Ovary (tissue), 9 donors: ENCODE data around the gene KRT33A. TPM values are rescaled to one million over a fixed set of nuclear protein-coding genes. Genes with fewer than 3 reads are reported as not detected.

Experiments
- DNase-seq, 5 donors: peaks; one replicate each; pipeline ENCODE4 v3.0.0-alpha.2; 2019 to 2020
- H3K27ac ChIP-seq, 2 donors: fragments of 200-600 bp; one replicate each; pipeline versions ENCODE4 v1.5.1 to v1.8.0; 2019 to 2022
- H3K27me3 ChIP-seq: fragments of 200-600 bp; one replicate; pipeline ENCODE4 v1.8.0; 2022
- H3K36me3 ChIP-seq: fragments of 200-600 bp; sonication (generic); one replicate; pipeline ENCODE4 v1.5.1; 2019
- H3K4me1 ChIP-seq: one replicate; pipeline ENCODE4 v1.8.1; 2013; ENCODE audit warnings: mild to moderate bottlenecking, moderate library complexity; ENCODE audit not compliant: insufficient read depth
- H3K4me3 ChIP-seq: fragments of 200-600 bp; sonication (generic); one replicate; pipeline ENCODE4 v1.5.1; 2017
- H3K9me3 ChIP-seq, 2 donors: fragments of 200-600 bp in 1 of 2; sonication (generic) in 1 of 2; one replicate each; pipeline versions ENCODE4 v1.5.1 to v1.8.1; 2013 to 2019; ENCODE audit warnings: mild to moderate bottlenecking in 1 of 2, moderate library complexity in 1 of 2
- CTCF ChIP-seq, 3 donors: fragments of 450-650 bp in 2 of 3; fragments of 200-600 bp in 1 of 3; IDR thresholded peaks; one replicate each; pipeline versions ENCODE4 v1.5.1 to v1.8.0; 2016 to 2022; ENCODE audit warnings: antibody characterized with exemption in 3 of 3, mild to moderate bottlenecking in 1 of 3
- EP300 ChIP-seq: sonication (generic); formaldehyde crosslinking; IDR thresholded peaks from one replicate; pipeline ENCODE4 v1.6.1; 2017; ENCODE audit warnings: antibody characterized with exemption
- POLR2A ChIP-seq: fragments of 450-650 bp; IDR thresholded peaks from one replicate; pipeline ENCODE4 v1.6.1; 2017; ENCODE audit warnings: antibody characterized with exemption, mild to moderate bottlenecking, moderate library complexity
- WGBS, 3 donors: extraction: QIAGEN DNeasy Blood & Tissue Kit in 1 of 3; methylation state at CpG; one replicate each; pipeline versions ENCODE4 v1.1.5 to v1.1.7; 2013 to 2017; 5-methylcytosine and 5-hydroxymethylcytosine counted together
- intact Hi-C, 4 donors: fragments of 100-400 bp; cut with DNase I; formaldehyde crosslinking; loops; one replicate each; pipeline versions ENCODE4 v1.11.0 to v1.15.1; 2022 to 2023
- polyA plus RNA-seq, 2 donors: library from polyadenylated mRNA; stranded (reverse); fragments of 200-250 nt in 1 of 2; fragments of 350-450 nt in 1 of 2; fragmentation: Illumina TruSeq in 1 of 2; extraction: RNeasy Lipid Tissue Mini Kit (QIAGEN cat#74804) in 1 of 2; gene quantifications; one replicate each; pipeline ENCODE4 v1.2.3, GENCODE V29; 2013 to 2014
- total RNA-seq, 7 donors: library from RNA; depleted of rRNA in 2 of 7; stranded (reverse); fragments of >200 nt in 2 of 7; fragmentation: NEBNext Ultra II Directional in 3 of 7; extraction: Animal tissue kit (Norgen Biotek cat#: 25700) in 3 of 7; gene quantifications; one replicate each; pipeline versions ENCODE4 v1.1.0 to v1.2.4, GENCODE V29; 2016 to 2023
- donor health status: DM: no; HTN: no; CAD: no; lungs with moderate emphysema.
- donor health status: DM: no; HTN: no; CAD: no.
- donor health status: Bipolar disorder and iron deficiency.
- donor health status: DM: yes; HTN: yes; CAD: no.
- donor health status: DM: no; HTN: no; CAD: no.
- donor health status: DM: yes; HTN: yes; CAD: no.

Gene KRT33A
- total and polyA plus RNA-seq, 9 donors = not detected

- H3K4me3 ChIP-seq = no peak overlapping the region
- no peak overlapping the region for H3K27ac ChIP-seq
- no peaks in the 10 kb centered on the region for H3K27me3 ChIP-seq
- no peak for TF ChIP-seq POLR2A
- TF ChIP-seq EP300 = no peak
- no peak for TF ChIP-seq CTCF (IDR thresholded peaks at IDR 0.05)
- intact Hi-C loops = no loop called here
- 81 to 85% (median 85%) methylated on average over 4 of the region's 4 CpGs for WGBS, 3 donors
- no peaks in the 10 kb centered on the region for H3K4me1 ChIP-seq
- H3K36me3 ChIP-seq = no peaks in the 10 kb centered on the region
- no peak for DNase-seq
- no peaks in the 10 kb centered on the region for H3K9me3 ChIP-seq
These were observed 47.6 kb downstream of the KRT33A start for GRCh38 chr17:41302981-41303380.

GRCh38 chr17:41301916-41302901 is 48.4 kb downstream of the KRT33A start, which contains the start of gene KRTAP29-1:
KRTAP29-1 (minus strand) TSS chr17:41302851; CDS start chr17:41302851, 0 bp downstream.
- WGBS, 3 donors = 71 to 75% (median 73%) methylated on average over 11 of the region's 11 CpGs
- no peak for DNase-seq
- intact Hi-C loops = no loop called here
- H3K9me3 ChIP-seq = no peaks in the 10 kb centered on the region
- H3K27ac ChIP-seq = no peak within 1 kb of the TSS
- no peaks in the 10 kb centered on the region for H3K27me3 ChIP-seq
- no peaks in the 10 kb centered on the region for H3K36me3 ChIP-seq
- H3K4me3 ChIP-seq = no peak within 1 kb of the TSS
- TF ChIP-seq POLR2A (no peak), CTCF (IDR thresholded peaks at IDR 0.05) (no peak), EP300 (no peak)
- no peaks in the 10 kb centered on the region for H3K4me1 ChIP-seq

GRCh38 chr17:41301204-41301790 is 49.3 kb downstream of the KRT33A start:
- TF ChIP-seq CTCF (IDR thresholded peaks at IDR 0.05) (no peak), POLR2A (no peak)
- H3K9me3 ChIP-seq = no peaks in the 10 kb centered on the region
- 70 to 79% (median 76%) methylated on average over 5 of the region's 5 CpGs for WGBS, 3 donors
- DNase-seq = no peak
- no peaks in the 10 kb centered on the region for H3K4me1 ChIP-seq
- no peak overlapping the region for H3K27ac ChIP-seq
- H3K4me3 ChIP-seq = no peak overlapping the region
- H3K27me3 ChIP-seq = no peaks in the 10 kb centered on the region
- intact Hi-C loops = no loop called here
- H3K36me3 ChIP-seq = no peaks in the 10 kb centered on the region

GRCh38 chr17:41298458-41299135 is 52.0 kb downstream of the KRT33A start:
- TF ChIP-seq EP300 (no peak), CTCF (IDR thresholded peaks at IDR 0.05) (no peak), POLR2A (no peak)
- H3K4me1 ChIP-seq = no peaks in the 10 kb centered on the region
- no peaks in the 10 kb centered on the region for H3K27me3 ChIP-seq
- no peak for DNase-seq
- intact Hi-C loops = no loop called here
- no peaks in the 10 kb centered on the region for H3K9me3 ChIP-seq
- no peak overlapping the region for H3K4me3 ChIP-seq
- no peaks in the 10 kb centered on the region for H3K36me3 ChIP-seq
- 91 to 92% (median 91%) methylated on average over 20 of the region's 20 CpGs for WGBS, 3 donors
- H3K27ac ChIP-seq = no peak overlapping the region
